ENCODE data around the gene ACBD3. TPM values are rescaled to one million over a fixed set of nuclear protein-coding genes. Genes with fewer than 3 reads are reported as not detected.
A peak's percentile ranks its signal among the peaks of the same experiment; 100 is the strongest.

ACBD3 gene
- total RNA-seq, 1 experiment from 2014 or later: 93.9 TPM

GRCh38 chr1:226181996-226182714 lies 4.4 kb downstream of the ACBD3 start:
- peak overlapping the region; percentile 55 for H3K27ac Mint-ChIP-seq (ENCODE audit: low read depth, unreplicated experiment)
- peaks cover 55% of the 10 kb centered on the region for H3K4me1 Mint-ChIP-seq (ENCODE audit: insufficient read depth, unreplicated experiment)
- BruUV-seq (replicated peaks): no TSS peak
- peak overlapping the region; percentile 9 for H3K4me3 Mint-ChIP-seq (ENCODE audit: unreplicated experiment)
- DNase-seq (ENCODE audit: unreplicated experiment): peak; percentile 91
- peaks cover 26% of the 10 kb centered on the region for H3K36me3 Mint-ChIP-seq (ENCODE audit: insufficient read depth, unreplicated experiment)
- CTCF ChIA-PET: interaction anchor here (0.6 to 10.0 kb wide), 43 partner anchors 8 to 1817 kb away, joined by 3 to 153 read pairs (median 4); partner anchors contain the start of gene PARP1
- no peaks in the 10 kb centered on the region for H3K9me3 Mint-ChIP-seq (ENCODE audit: unreplicated experiment)
- peak; percentile 74 for TF ChIP-seq CTCF (IDR thresholded peaks at IDR 0.05; ENCODE audit: unreplicated experiment)
- H3K27me3 Mint-ChIP-seq (ENCODE audit: insufficient read depth, unreplicated experiment): no peaks in the 10 kb centered on the region
- POLR2A ChIA-PET: interaction anchor here (0.6 to 7.0 kb wide), 16 partner anchors 9 to 759 kb away, joined by 3 to 67 read pairs (median 3); partner anchors contain the start of genes H3-3A, LIN9 and PARP1
- intact Hi-C loops (cut with micrococcal nuclease): no loop called here

GRCh38 chr1:226176870-226177269 lies 9.7 kb downstream of the ACBD3 start:
- POLR2A ChIA-PET: no interaction called here
- Mint-ChIP-seq H3K27ac (ENCODE audit: low read depth, unreplicated experiment) (no peak overlapping the region), H3K4me3 (ENCODE audit: unreplicated experiment) (no peak overlapping the region), H3K9me3 (ENCODE audit: unreplicated experiment) (no peaks in the 10 kb centered on the region), H3K36me3 (ENCODE audit: insufficient read depth, unreplicated experiment) (peaks cover 37% of the 10 kb centered on the region), H3K4me1 (ENCODE audit: insufficient read depth, unreplicated experiment) (peaks cover 35% of the 10 kb centered on the region), H3K27me3 (ENCODE audit: insufficient read depth, unreplicated experiment) (no peaks in the 10 kb centered on the region)
- no peak for TF ChIP-seq CTCF (IDR thresholded peaks at IDR 0.05; ENCODE audit: unreplicated experiment)
- intact Hi-C loops (cut with micrococcal nuclease): no loop called here
- BruUV-seq (replicated peaks): no TSS peak
- CTCF ChIA-PET: interaction anchor here (0.6 to 10.0 kb wide), 7 partner anchors 9 to 366 kb away, joined by 3 to 102 read pairs (median 4); no protein-coding TSS in a partner anchor
- DNase-seq (ENCODE audit: unreplicated experiment): no peak

GRCh38 chr1:226172589-226172988 lies 14.0 kb downstream of the ACBD3 start:
- H3K36me3 Mint-ChIP-seq (ENCODE audit: insufficient read depth, unreplicated experiment): peaks cover 31% of the 10 kb centered on the region
- peaks cover 14% of the 10 kb centered on the region for H3K4me1 Mint-ChIP-seq (ENCODE audit: insufficient read depth, unreplicated experiment)
- ChIA-PET POLR2A (interaction anchor here (1.5 kb wide), 1 partner anchor 12 kb away, joined by 10 read pairs; no protein-coding TSS in a partner anchor), CTCF (interaction anchor here (0.6 to 2.8 kb wide), 8 partner anchors 9 to 698 kb away, joined by 3 to 13 read pairs (median 3); no protein-coding TSS in a partner anchor)
- DNase-seq (ENCODE audit: unreplicated experiment): no peak
- no peak overlapping the region for H3K4me3 Mint-ChIP-seq (ENCODE audit: unreplicated experiment)
- BruUV-seq (replicated peaks): no TSS peak
- H3K9me3 Mint-ChIP-seq (ENCODE audit: unreplicated experiment): no peaks in the 10 kb centered on the region
- H3K27me3 Mint-ChIP-seq (ENCODE audit: insufficient read depth, unreplicated experiment): no peaks in the 10 kb centered on the region
- intact Hi-C loops (cut with micrococcal nuclease): no loop called here
- TF ChIP-seq CTCF (IDR thresholded peaks at IDR 0.05; ENCODE audit: unreplicated experiment): no peak
- H3K27ac Mint-ChIP-seq (ENCODE audit: low read depth, unreplicated experiment): no peak overlapping the region

- no peaks in the 10 kb centered on the region for H3K4me1 Mint-ChIP-seq (ENCODE audit: insufficient read depth, unreplicated experiment)
- peak overlapping the region; percentile 28 for H3K27ac Mint-ChIP-seq (ENCODE audit: low read depth, unreplicated experiment)
- BruUV-seq (replicated peaks): no TSS peak
- DNase-seq (ENCODE audit: unreplicated experiment): no peak
- TF ChIP-seq CTCF (IDR thresholded peaks at IDR 0.05; ENCODE audit: unreplicated experiment): no peak
- ChIA-PET POLR2A (interaction anchor here (0.7 to 2.1 kb wide), 6 partner anchors 13 to 36 kb away, joined by 3 to 7 read pairs (median 4); no protein-coding TSS in a partner anchor), CTCF (interaction anchor here (0.6 to 4.5 kb wide), 10 partner anchors 13 to 259 kb away, joined by 3 to 39 read pairs (median 4); no protein-coding TSS in a partner anchor)
- no peaks in the 10 kb centered on the region for H3K9me3 Mint-ChIP-seq (ENCODE audit: unreplicated experiment)
- no peak overlapping the region for H3K4me3 Mint-ChIP-seq (ENCODE audit: unreplicated experiment)
- no peaks in the 10 kb centered on the region for H3K27me3 Mint-ChIP-seq (ENCODE audit: insufficient read depth, unreplicated experiment)
- intact Hi-C loops (cut with micrococcal nuclease): no loop called here
- peaks cover 62% of the 10 kb centered on the region for H3K36me3 Mint-ChIP-seq (ENCODE audit: insufficient read depth, unreplicated experiment)
Measured at GRCh38 chr1:226166341-226166740, 20.2 kb downstream of the ACBD3 start.
